ENCODE measurements around the gene UBE2H. TPM values are rescaled to one million over a fixed set of nuclear protein-coding genes. Genes with fewer than 3 reads are reported as not detected.

UBE2H gene
- total and polyA plus RNA-seq, 10 of the 15 experiments (the other 5 are each of a cell fraction or from before 2014, with no cell fraction given) = 15.6 to 75.5 (median 32.8) TPM

DNA sequence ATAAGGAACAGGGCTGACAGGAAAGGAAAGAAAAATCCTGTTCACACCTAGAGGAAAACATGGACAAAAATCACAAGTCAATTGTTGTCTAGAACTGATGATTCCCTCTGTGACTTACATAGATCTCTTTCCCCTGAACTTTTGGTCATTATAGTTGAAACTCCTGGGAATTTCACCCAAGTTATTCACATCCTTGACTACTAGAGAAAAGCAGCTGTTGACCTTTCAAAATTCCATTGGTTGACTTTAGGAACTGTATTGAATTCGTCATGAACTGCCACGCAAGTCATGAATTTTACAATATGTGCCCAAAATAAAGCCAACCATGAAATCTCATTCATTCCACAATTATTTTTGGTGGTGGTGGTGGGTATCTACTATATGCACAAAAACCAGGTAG is 104.3 kb downstream of the UBE2H start:
- H3K79me2 ChIP-seq (ENCODE audit: control insufficient read depth, insufficient read depth, low read length) = no peaks in the 10 kb centered on the region
- ChIA-PET RAD21 (ENCODE audit: unreplicated experiment) (no interaction called here), SMC1A (ENCODE audit: uncharacterized antibody, unreplicated experiment) (no interaction called here), POLR2A (interaction anchor here (0.6 kb wide), 4 partner anchors 14 to 330 kb away, joined by 3 to 4 read pairs (median 4); no protein-coding TSS in a partner anchor), CTCF (no interaction called here)
- no peak for FAIRE-seq
- no peak overlapping the region for H3K27ac ChIP-seq (ENCODE audit: control insufficient read depth, insufficient read depth)
- TF ChIP-seq RELB (IDR thresholded peaks at IDR 0.05; ENCODE audit: low read depth) (no peak), CBX3 (IDR thresholded peaks at IDR 0.05; ENCODE audit: borderline replicate concordance, low read depth) (no peak), NR2C2 (IDR thresholded peaks at IDR 0.05; ENCODE audit: borderline replicate concordance, control insufficient read depth, insufficient read length, low read depth) (no peak), EED (IDR thresholded peaks at IDR 0.05; ENCODE audit: low read depth) (no peak), CREB1 (IDR thresholded peaks at IDR 0.05; ENCODE audit: low read depth) (no peak), HDAC6 (IDR thresholded peaks at IDR 0.05; ENCODE audit: unreplicated experiment) (no peak)
- TF ChIP-seq, protein P1, sequence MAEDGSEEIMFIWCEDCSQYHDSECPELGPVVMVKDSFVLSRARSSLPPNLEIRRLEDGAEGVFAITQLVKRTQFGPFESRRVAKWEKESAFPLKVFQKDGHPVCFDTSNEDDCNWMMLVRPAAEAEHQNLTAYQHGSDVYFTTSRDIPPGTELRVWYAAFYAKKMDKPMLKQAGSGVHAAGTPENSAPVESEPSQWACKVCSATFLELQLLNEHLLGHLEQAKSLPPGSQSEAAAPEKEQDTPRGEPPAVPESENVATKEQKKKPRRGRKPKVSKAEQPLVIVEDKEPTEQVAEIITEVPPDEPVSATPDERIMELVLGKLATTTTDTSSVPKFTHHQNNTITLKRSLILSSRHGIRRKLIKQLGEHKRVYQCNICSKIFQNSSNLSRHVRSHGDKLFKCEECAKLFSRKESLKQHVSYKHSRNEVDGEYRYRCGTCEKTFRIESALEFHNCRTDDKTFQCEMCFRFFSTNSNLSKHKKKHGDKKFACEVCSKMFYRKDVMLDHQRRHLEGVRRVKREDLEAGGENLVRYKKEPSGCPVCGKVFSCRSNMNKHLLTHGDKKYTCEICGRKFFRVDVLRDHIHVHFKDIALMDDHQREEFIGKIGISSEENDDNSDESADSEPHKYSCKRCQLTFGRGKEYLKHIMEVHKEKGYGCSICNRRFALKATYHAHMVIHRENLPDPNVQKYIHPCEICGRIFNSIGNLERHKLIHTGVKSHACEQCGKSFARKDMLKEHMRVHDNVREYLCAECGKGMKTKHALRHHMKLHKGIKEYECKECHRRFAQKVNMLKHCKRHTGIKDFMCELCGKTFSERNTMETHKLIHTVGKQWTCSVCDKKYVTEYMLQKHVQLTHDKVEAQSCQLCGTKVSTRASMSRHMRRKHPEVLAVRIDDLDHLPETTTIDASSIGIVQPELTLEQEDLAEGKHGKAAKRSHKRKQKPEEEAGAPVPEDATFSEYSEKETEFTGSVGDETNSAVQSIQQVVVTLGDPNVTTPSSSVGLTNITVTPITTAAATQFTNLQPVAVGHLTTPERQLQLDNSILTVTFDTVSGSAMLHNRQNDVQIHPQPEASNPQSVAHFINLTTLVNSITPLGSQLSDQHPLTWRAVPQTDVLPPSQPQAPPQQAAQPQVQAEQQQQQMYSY (CRISPR knock-in tag; IDR thresholded peaks at IDR 0.05) = no peak
- intact Hi-C loops (cut with micrococcal nuclease; ENCODE audit: unreplicated experiment) (no loop called here), in situ Hi-C loops (cut with MboI) (no loop called here)
- no peak overlapping the region for H3K9ac ChIP-seq (ENCODE audit: control insufficient read depth, insufficient read depth, low read length)
- ATAC-seq = no peak
- no peak for DNase-seq (ENCODE audit: low read depth, low spot score)
- no peaks in the 10 kb centered on the region for H3K27me3 ChIP-seq (replicated peaks in 1 of 2; ENCODE audit: control insufficient read depth in 2 of 2, insufficient read depth in 2 of 2, low read length in 1 of 2)
- H4K20me1 ChIP-seq (ENCODE audit: control insufficient read depth, insufficient read depth) = no peaks in the 10 kb centered on the region
- H3K4me1 ChIP-seq (ENCODE audit: control insufficient read depth, insufficient read depth, low read length) = peaks cover 8% of the 10 kb centered on the region; the same call in 1 of the 2 replicates
- no peaks in the 10 kb centered on the region for H3K9me3 ChIP-seq (replicated peaks; ENCODE audit: control insufficient read depth, insufficient read depth, low read length)
- H3K4me2 ChIP-seq (ENCODE audit: control insufficient read depth, insufficient read depth) = no peak overlapping the region
- H2AFZ ChIP-seq (ENCODE audit: control insufficient read depth, low read depth, low read length) = no peak overlapping the region
- H3K36me3 ChIP-seq (ENCODE audit: control insufficient read depth in 2 of 2, insufficient read depth in 2 of 2, low read length in 1 of 2) = peaks cover 0 to 5% of the 10 kb centered on the region in 2 experiments; a peak in 1 of 4 replicates
- no peak overlapping the region for H3K4me3 ChIP-seq
- WGBS (ENCODE audit: insufficient coverage, insufficient replicate concordance, low lambda C conversion rate, missing lambda C conversion rate) = 100% methylated on average over 2 of the region's 2 CpGs
- BruUV-seq (replicated peaks) = no TSS peak

Data from GM12878 (cell line).